Colon (tissue), 2 donors: ENCODE data around the gene ABI1.

ENCODE experiments used
- FAIRE-seq: peaks from 2 replicates; lab custom pipeline; 2012; peaks lifted over from hg19 to GRCh38; lab: Jason Lieb, UNC
- donor health status: control.
- donor health status: control.

Gene ABI1

DNA sequence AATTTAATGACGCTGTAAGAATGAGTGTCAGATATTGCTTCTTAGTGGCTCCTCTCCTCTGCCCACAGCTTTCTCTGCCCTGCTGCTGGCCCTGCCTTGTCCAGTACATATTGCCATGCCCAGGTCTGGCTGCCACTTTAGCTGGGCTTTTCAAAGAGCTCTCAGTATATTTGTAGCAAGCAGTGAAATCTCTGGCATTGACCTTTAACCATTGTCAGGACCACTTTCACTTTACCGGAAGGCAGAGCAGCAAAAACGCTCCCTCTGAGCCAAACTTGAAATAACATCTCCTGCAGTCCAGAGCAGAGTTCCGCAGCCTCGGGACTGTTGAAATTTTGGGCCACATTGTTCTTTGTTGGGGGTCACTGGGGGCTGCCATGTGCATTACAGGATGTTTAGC, 149.4 kb downstream of the ABI1 start:
- no peak for FAIRE-seq

DNA sequence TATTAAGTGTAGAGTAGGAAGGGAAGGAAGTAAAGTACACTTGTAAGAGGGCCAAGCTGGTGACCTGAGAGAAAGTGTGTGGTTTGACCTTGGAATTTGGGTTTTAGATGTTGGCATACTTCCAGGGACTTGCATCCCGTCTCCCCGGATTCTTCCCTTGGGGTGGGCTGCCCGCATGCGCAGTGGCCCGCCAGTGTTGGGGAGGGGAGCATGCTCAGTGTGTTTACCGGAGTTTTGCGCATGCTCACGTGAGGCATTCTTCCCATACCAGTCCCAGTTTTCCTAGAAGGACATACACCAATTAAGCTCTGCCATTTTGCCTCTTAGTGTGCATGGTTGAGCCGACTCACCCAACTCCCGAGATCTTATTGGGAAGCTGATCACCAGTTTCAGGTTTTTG, 153.8 kb downstream of the ABI1 start:
- no peak for FAIRE-seq

DNA sequence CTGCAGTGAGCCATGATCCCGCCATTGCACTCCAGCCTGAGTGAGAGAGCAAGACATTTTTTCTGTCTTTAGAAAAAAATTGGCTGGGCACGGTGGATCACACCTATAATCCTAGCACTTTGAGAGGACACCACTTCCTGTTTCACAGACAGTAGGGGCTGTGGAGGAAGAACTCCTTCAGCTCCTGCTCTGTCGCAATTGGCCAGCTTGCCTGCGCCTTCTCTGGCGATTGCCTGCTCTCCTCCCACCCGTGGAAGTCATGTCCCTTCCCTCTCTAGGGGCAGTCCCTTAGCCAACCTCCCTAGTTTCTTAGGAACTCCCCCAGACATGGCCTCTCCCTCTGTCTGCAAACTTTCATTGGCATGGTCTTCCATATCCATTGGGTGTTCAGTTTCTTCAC, 154.6 kb downstream of the ABI1 start:
- FAIRE-seq: no peak

DNA sequence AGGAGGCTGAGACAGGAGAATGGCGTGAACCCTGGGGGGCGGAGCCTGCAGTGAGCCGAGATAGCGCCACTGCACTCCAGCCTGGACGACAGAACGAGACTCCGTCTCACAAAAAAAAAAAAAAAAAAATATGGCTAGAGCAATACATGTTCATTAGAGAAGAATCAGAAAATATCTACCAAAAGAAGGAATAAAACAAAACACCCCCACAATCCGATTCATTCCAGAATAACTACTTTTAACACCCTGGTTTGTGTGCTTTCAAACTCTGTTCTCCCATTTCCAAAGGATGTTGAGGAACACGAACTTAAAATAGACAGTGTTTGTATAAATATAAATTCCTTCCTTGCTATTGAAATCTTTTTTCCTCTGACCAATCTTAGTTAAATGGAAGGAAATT, 156.8 kb downstream of the ABI1 start:
- no peak for FAIRE-seq

DNA sequence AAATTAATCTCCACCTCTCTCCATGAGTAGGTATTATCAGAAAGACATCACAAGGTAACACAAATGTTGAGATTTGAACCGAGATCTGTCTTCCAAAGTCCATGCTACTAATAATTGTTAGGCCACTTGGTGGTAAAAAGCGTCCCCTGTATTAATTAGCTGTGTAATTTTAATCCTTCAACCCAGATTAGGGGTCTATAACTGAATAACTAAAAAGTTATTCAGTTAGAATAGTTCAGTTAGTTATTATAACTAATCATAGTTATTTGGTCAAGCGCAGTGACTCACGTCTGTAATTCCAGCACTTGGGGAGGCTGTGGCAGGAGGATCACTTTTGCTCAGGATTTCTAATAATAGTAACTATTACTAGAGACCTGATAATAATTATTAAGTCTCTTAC, 157.7 kb downstream of the ABI1 start:
- no peak for FAIRE-seq

DNA sequence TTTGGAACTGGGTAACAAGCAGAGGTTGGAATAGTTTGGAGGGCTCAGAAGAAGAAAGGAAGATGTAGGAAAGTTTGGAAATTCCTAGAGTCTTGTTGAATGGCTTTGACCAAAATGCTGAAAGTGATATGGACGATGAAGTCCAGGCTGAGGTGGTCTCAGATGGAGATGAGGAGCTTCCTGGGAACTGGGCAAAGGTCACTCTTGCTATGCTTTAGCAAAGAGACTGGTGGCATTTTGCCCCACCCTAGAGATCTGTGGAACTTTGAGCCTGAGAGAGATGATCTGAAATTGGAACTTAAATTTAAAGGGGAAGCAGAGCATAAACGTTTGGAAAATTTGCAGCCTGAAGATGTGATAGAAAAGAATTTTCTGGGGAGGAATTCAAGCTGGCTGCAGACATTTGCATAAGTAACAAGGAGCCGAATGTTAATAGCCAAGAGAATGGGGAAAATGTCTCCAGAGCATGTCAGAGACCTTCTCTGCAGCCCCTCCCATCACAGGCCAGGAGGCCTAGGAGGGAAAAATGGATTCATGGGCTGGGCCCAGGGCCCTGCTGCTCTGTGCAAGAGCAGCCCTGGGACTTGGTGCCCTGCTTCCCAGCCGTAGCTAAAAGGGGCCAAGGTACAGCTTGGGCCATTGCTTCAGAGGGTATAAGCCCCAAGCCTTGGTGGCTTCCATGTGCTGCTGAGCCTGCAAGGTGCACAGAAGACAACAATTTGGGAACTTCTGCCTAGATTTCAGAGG, 159.7 kb downstream of the ABI1 start:
- no peak for FAIRE-seq

DNA sequence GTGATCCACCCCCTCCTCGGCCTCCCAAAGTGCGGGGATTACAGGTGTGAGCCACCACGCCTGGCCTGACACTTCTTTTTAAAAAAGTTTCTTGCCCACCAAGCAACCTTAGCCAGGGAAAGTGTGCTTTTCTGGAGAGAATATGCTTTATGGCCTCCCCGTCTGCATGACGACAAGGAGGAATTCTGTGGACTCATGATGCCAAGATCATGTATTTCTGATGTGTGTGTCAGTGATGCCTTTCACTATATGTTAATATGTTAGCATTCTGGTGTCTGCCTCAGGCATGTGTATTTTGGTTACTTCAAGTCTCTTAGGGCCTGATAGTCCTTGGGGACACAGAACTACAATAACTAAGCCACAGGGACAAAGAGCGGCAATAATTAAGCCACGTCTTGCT, 161.1 kb downstream of the ABI1 start:
- no peak for FAIRE-seq

DNA sequence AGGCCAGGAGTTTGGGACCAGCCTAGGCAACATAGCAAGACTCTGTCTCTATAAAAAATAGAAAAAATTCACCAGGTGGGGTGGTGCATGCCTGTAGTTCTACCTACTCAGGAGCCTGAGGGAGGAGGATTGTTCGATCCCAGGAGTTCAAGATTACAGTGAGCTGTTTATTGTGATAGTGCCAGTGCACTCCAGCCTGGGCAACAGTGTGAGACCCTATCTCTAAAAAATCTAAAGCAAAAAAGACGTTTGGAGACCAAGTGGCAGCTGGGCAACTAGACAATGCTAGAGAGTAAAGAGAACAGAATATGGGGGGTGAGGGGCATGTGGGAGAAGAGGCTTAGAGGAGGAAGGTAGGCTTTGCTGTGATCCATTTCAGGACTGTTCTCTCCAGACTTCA, 161.8 kb downstream of the ABI1 start:
- FAIRE-seq: no peak

DNA sequence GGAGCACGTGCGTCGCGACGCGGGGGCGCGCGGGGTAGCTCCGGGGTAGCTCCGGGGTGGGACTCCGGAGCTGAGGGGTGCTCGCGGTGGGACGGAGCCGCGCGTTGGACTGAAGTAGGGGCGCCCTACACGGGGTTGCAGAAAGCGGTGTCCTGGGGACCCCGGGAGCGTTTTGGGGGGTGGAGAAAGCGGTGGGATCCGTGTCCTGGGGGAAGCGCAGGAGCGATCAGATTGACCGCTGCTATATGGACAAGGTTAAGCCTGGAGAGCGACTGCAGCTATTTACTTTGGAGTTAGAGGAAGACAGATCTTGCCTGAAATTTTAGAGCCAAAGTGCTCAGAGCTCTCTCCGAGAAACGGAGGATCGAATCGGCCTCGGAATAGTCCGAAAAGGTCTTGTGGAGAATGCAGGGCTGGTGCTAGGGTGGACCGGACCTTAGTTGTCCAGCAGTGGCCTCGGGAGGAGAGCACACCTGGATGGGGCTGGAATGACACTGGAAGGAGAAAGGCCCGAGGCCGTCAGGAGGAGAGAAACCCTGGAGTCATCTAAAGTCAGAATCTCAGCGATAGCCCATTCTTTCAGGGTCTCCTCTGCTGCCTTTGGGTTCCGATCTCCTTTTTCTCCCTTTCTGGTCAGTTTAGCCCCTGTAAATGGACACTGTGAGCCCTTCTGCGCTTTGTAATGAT, 162.7 kb downstream of the ABI1 start:
- no peak for FAIRE-seq

DNA sequence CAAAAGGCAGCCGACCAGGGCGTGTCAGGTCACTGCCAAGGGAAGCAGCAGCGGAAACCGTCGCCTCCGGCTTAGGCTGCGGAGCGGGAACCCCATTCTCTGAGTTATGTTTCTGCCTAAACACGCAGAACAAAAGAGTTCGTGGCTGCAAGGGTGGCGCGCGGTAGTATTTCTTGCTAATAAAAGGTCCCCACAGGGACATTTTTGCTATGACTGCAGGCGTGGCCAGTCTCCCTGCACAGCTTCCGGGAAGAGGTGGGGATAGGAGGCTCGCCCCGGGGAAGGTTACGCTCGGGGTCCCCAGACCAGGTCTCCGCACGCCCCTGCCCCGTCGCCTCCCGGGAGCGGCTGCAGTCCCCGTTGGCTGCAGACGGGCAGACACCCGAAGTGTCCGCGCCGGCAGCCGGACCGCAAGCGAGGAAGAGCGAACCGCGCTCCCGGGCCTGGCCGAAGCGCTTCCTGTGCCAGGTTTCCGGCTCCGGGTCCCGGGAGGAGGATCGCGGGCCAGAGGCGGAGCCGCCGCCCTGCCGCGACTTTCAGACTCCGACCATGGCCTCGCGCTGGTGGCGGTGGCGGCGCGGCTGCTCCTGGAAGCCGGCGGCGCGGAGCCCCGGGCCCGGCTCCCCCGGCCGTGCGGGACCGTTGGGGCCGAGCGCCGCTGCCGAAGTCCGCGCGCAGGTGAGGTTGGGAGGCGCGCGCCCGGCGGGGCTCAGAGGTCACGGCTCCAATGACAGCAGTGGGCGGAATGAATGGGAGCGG, 163.4 kb downstream of the ABI1 start, which contains the start of gene PDSS1:
Gene PDSS1 (plus strand): TSS at position 539 of the 759 bp plus-strand sequence. CDS start 11 bp downstream, at position 550.
- no peak for FAIRE-seq

DNA sequence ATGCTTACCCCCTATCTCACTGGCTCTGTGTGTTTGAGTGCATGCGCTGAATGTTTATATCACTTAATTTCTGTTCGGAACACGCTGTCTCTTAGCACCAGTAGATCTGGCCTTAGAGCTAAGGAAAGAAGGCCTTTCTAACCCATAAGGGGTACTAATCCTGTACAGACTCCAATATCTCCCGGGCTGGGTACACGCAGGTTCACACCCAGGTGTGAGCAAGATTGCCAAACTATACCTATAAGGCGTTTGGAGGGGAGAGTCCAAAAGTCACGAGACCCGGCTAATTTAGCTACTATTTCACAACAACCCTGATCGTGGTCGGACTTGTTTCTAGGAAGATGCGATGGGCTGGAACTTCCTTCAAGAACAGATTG, 164.0 kb downstream of the ABI1 start:
- FAIRE-seq: no peak
